A673 (cell line): ENCODE measurements around the gene H3-3A. TPM values are rescaled to one million over a fixed set of nuclear protein-coding genes. Genes with fewer than 3 reads are reported as not detected.
A peak's percentile ranks its signal among the peaks of the same experiment; 100 is the strongest.

ENCODE experiments used
- BruUV-seq: library from RNA; stranded (reverse); fragments of 400-500 nt; replicated peaks from 2 replicates; lab custom pipeline; 2021; lab: Mats Ljungman, UMichigan
- CTCF ChIA-PET: fragments of 300-600 bp; sonication (Branson Sonifier 250); formaldehyde crosslinking; loops from one replicate; lab custom pipeline; 2022; ENCODE audit warnings: antibody characterized with exemption; lab: Charles Lee
- POLR2A ChIA-PET: fragments of 300-600 bp; sonication (Branson Sonifier 250); formaldehyde crosslinking; loops from one replicate; lab custom pipeline; 2022; ENCODE audit warnings: antibody characterized with exemption; ENCODE audit not compliant: low non-redundant PET; lab: Charles Lee
- DNase-seq: peaks from one replicate; pipeline ENCODE4 v3.0.0-alpha.2; 2015; ENCODE audit warnings: low spot score
- H3K27ac ChIP-seq: fragments of 200-600 bp; sonication (generic); 2 replicates; pipeline ENCODE4 v1.5.1; 2016; ENCODE audit warnings: mixed run types, low read depth, mild to moderate bottlenecking, mixed read lengths, antibody characterized with exemption, low read length; ENCODE audit not compliant: poor library complexity, severe bottlenecking
- H3K27me3 ChIP-seq: fragments of 200-600 bp; sonication (generic); replicated peaks from 2 replicates; pipeline ENCODE4 v1.6.1; 2017; ENCODE audit warnings: mixed run types, low read depth, mild to moderate bottlenecking, mixed read lengths, antibody characterized with exemption, low read length; ENCODE audit not compliant: insufficient read depth, poor library complexity
- H3K36me3 ChIP-seq: fragments of 200-600 bp; sonication (generic); 2 replicates; pipeline ENCODE4 v1.6.1; 2016; ENCODE audit warnings: mixed run types, mild to moderate bottlenecking, mixed read lengths, antibody characterized with exemption, low read length; ENCODE audit not compliant: insufficient read depth, poor library complexity, severe bottlenecking
- H3K4me1 ChIP-seq: fragments of 200-600 bp; sonication (generic); 2 replicates; pipeline ENCODE4 v1.6.1; 2017; ENCODE audit warnings: mixed run types, mild to moderate bottlenecking, mixed read lengths, antibody characterized with exemption, low read length; ENCODE audit not compliant: insufficient read depth, poor library complexity, severe bottlenecking
- H3K4me3 ChIP-seq: fragments of 200-600 bp; sonication (generic); 2 replicates; pipeline ENCODE4 v1.5.1; 2016; ENCODE audit warnings: low read depth, mixed run types, mild to moderate bottlenecking, mixed read lengths, low read length; ENCODE audit not compliant: poor library complexity, severe bottlenecking
- H3K9me3 ChIP-seq: fragments of 200-600 bp; sonication (generic); 2 replicates; pipeline ENCODE4 v1.6.1; 2016; ENCODE audit warnings: mixed run types, low read depth, mild to moderate bottlenecking, mixed read lengths, antibody characterized with exemption, low read length; ENCODE audit not compliant: poor library complexity, severe bottlenecking
- EZH2 ChIP-seq: fragments of 200-600 bp; sonication (generic); IDR thresholded peaks from 2 replicates; pipeline ENCODE4 v1.6.1; 2017; ENCODE audit warnings: borderline replicate concordance, low read depth, mild to moderate bottlenecking, mixed read lengths, antibody characterized with exemption, low read length; ENCODE audit not compliant: poor library complexity, severe bottlenecking
- intact Hi-C: fragments of 100-400 bp; cut with micrococcal nuclease; formaldehyde crosslinking; loops from one replicate; pipeline ENCODE4 v1.10.0; 2022; ENCODE audit not compliant: unreplicated experiment
- total RNA-seq: library from RNA; stranded (reverse); gene quantifications from 2 replicates; pipeline ENCODE4 v1.2.3, GENCODE V29; 2021
- TF ChIP-seq, protein P1 (sequence below): fragments of 300-800, 200-600 bp; sonication (generic); conservative IDR thresholded peaks from 2 replicates; pipeline ENCODE4 v1.5.1; 2017; ENCODE audit warnings: low read depth, mild to moderate bottlenecking, antibody characterized with exemption, low read length, moderate library complexity, mixed read lengths

H3-3A gene
- total RNA-seq, 1 experiment from 2014 or later: 638 TPM

DNA sequence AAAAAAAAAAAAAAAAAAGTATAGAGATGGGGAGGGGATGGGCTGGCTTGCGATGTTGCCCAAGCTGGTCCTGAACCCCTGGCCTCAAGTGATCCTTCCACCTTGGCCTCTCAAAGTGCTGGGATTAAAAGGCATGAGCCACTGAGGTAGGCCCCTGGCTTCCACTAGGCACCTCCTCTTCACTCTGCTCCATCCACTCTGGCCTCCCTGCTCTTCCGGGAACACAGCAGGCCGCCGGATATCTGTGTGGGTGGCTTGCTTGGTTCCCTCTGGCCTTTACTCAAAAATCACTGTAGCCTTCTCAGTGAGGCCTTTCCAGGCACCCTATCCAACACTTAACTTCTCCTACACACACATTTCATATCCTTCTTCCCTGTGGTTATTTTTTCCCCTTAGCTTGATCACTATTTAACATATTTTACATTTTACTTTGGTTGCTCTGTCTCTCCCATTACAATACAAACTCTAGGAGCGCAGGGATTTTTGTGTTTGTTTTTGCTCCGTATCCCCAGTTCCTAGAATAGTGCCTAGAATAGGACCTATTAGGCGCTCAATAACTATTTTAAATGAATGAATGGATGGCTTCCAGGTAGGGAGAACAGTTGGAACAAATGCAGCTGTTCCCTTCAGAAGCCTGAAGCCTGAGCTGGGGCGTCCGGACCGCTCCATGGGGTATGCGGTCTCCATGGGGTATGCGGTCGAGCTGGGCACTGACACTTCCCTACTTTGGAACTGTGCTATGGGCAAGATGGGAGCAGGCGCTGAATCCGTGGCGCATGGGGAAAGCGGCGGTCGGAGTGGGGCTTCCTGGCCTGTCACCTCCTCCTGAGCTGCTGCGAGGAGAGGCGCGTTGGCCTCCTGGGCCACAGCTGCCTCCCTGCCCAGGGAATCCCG is 46.7 kb downstream of the H3-3A start:
- TF ChIP-seq, protein P1, sequence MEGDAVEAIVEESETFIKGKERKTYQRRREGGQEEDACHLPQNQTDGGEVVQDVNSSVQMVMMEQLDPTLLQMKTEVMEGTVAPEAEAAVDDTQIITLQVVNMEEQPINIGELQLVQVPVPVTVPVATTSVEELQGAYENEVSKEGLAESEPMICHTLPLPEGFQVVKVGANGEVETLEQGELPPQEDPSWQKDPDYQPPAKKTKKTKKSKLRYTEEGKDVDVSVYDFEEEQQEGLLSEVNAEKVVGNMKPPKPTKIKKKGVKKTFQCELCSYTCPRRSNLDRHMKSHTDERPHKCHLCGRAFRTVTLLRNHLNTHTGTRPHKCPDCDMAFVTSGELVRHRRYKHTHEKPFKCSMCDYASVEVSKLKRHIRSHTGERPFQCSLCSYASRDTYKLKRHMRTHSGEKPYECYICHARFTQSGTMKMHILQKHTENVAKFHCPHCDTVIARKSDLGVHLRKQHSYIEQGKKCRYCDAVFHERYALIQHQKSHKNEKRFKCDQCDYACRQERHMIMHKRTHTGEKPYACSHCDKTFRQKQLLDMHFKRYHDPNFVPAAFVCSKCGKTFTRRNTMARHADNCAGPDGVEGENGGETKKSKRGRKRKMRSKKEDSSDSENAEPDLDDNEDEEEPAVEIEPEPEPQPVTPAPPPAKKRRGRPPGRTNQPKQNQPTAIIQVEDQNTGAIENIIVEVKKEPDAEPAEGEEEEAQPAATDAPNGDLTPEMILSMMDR: no peak
- no peak for TF ChIP-seq EZH2
- no TSS peak for BruUV-seq
- H3K4me1 ChIP-seq: peaks cover 32% of the 10 kb centered on the region
- ChIA-PET POLR2A (interaction anchor here (0.7 kb wide), 1 partner anchor 1757 kb away, joined by 11 read pairs; no protein-coding TSS in a partner anchor), CTCF (interaction anchor here (0.7 to 1.0 kb wide), 2 partner anchors 15 to 44 kb away, joined by 3 to 6 read pairs; no protein-coding TSS in a partner anchor)
- no peaks in the 10 kb centered on the region for H3K9me3 ChIP-seq
- H3K27ac ChIP-seq: peak overlapping the region; percentile 83
- H3K27me3 ChIP-seq: no peaks in the 10 kb centered on the region
- peak; percentile 94 for DNase-seq
- intact Hi-C loops: no loop called here
- no peaks in the 10 kb centered on the region for H3K36me3 ChIP-seq
- peak overlapping the region; percentile 76 for H3K4me3 ChIP-seq

DNA sequence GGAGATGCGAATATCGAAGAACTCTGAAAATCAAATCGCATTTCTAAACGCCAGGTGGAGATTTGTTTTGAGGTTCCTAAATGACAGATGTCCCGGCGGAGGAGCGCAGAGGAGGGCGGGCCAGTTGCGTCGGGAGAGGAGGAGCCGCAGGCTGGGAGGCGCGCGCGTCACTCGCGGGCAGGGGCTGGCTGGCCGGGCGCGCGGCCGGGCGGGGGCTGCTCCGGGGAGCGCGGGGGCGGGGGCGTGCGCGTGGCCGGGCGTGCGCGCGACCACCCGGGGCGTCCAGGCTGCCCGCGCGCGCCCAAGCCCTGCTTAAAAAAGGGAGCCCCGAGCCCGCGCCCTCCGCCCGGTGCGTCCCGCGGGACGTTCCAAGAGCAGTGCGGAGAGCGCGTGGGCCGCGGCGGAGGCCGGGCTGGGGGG is 47.3 kb downstream of the H3-3A start:
- no peaks in the 10 kb centered on the region for H3K27me3 ChIP-seq
- H3K9me3 ChIP-seq: no peaks in the 10 kb centered on the region
- peak overlapping the region; percentile 95 for H3K27ac ChIP-seq
- ChIA-PET CTCF (interaction anchor here (0.7 to 1.0 kb wide), 2 partner anchors 14 to 45 kb away, joined by 3 to 6 read pairs; no protein-coding TSS in a partner anchor), POLR2A (no interaction called here)
- TF ChIP-seq, protein P1: no peak
- TF ChIP-seq EZH2: no peak
- intact Hi-C loops: loop anchor here (2.0 kb wide), 1 partner anchor 47 kb away; the partner anchor contains the start of gene H3-3A
- BruUV-seq: no TSS peak
- peak overlapping the region; percentile 76 for H3K4me3 ChIP-seq
- no peaks in the 10 kb centered on the region for H3K36me3 ChIP-seq
- peaks cover 32% of the 10 kb centered on the region for H3K4me1 ChIP-seq
- DNase-seq: peak; percentile 96

DNA sequence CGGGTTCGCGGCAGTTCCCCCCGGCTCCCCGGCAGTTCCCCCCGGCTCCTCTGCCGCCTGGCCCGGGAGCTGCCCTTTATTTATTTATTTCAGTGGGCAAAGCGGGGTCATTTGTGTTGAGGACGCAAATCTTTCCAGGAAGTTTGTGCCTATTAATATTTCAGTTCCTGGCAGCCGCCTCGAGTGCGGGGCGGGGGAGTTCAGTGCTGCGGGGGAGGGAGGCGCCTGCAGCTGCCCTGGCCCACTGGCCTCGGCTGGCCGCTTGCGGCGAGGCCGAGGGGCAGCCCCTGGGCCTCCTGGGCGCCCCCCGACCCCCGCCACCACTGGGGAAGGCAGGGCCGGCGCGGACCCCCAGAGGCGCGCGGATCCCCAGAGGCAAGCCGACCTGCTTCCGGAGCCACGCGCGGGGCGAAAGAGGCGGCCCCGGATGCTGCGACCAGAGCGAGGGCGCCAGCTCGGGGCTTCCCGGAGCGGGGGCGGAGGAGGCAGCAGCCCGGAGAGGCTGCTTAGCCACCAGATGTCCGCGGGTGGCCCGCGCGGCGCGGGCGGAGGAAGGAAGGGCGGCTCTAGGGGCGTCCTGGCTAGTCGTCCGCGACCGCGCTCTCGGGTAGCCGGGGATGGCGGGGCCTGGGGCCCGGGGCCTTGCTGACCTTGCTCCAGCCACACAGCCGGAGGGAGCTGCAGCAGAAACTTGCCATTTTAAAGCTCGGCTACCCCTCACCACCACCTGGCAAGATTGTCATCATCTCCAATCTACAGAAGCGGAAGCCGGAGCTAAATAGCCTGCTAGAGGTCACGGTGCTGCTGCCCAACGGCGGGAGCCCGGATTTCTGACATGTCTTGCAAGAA is 48.0 kb downstream of the H3-3A start:
- Histone ChIP-seq H3K27ac (peak overlapping the region; percentile 95), H3K4me1 (peaks cover 32% of the 10 kb centered on the region), H3K4me3 (peak overlapping the region; percentile 76), H3K36me3 (no peaks in the 10 kb centered on the region), H3K9me3 (no peaks in the 10 kb centered on the region), H3K27me3 (no peaks in the 10 kb centered on the region)
- TF ChIP-seq, protein P1: no peak
- TF ChIP-seq EZH2: no peak
- ChIA-PET POLR2A (no interaction called here), CTCF (interaction anchor here (0.9 kb wide), 2 partner anchors 10 to 46 kb away, joined by 3 to 4 read pairs; no protein-coding TSS in a partner anchor)
- BruUV-seq: no TSS peak
- intact Hi-C loops: loop anchor here (2.0 kb wide), 1 partner anchor 48 kb away; the partner anchor contains the start of gene H3-3A
- DNase-seq: peak; percentile 60
